Trophoblast cell (in vitro differentiated cells and primary cell): ENCODE data around the gene CYTH2.

Source experiments
- DNase-seq, 2 donors: peaks; one replicate each; pipeline ENCODE4 v3.0.0-alpha.2; 2016
- H2AFZ ChIP-seq: 2 replicates; pipeline ENCODE4 v1.6.1; 2013; ENCODE audit warnings: low read length, moderate library complexity, mild to moderate bottlenecking; ENCODE audit not compliant: insufficient read depth, poor library complexity
- H2AK5ac ChIP-seq: 2 replicates; pipeline ENCODE4 v1.6.1; 2013; ENCODE audit warnings: mild to moderate bottlenecking, low read length
- H2BK120ac ChIP-seq: 2 replicates; pipeline ENCODE4 v1.6.1; 2013; ENCODE audit warnings: low read length, mild to moderate bottlenecking, moderate library complexity; ENCODE audit not compliant: insufficient read depth, poor library complexity
- H2BK12ac ChIP-seq: 2 replicates; pipeline ENCODE4 v1.6.1; 2013; ENCODE audit warnings: mild to moderate bottlenecking, low read length, moderate library complexity
- H2BK5ac ChIP-seq: 2 replicates; pipeline ENCODE4 v1.6.1; 2013; ENCODE audit warnings: low read length, low read depth, moderate library complexity, mild to moderate bottlenecking; ENCODE audit not compliant: poor library complexity
- H3K14ac ChIP-seq: 2 replicates; pipeline ENCODE4 v1.6.1; 2013; ENCODE audit warnings: mild to moderate bottlenecking, low read length
- H3K18ac ChIP-seq: 2 replicates; pipeline ENCODE4 v1.6.1; 2013; ENCODE audit warnings: mild to moderate bottlenecking, low read length
- H3K23ac ChIP-seq: 2 replicates; pipeline ENCODE4 v1.6.1; 2013; ENCODE audit warnings: low read length
- H3K27ac ChIP-seq: 2 replicates; pipeline ENCODE4 v1.5.1; 2013; ENCODE audit warnings: low read depth, mild to moderate bottlenecking, inconsistent platforms, low read length, moderate library complexity
- H3K27me3 ChIP-seq: 2 replicates; pipeline ENCODE4 v1.6.1; 2013; ENCODE audit warnings: inconsistent platforms, mild to moderate bottlenecking, low read length, moderate library complexity; ENCODE audit not compliant: insufficient read depth
- H3K36me3 ChIP-seq, 2 experiments: 1 replicate in 1 of 2; 2 replicates in 1 of 2; pipeline ENCODE4 v1.6.1; 2013; ENCODE audit warnings: low read length in 2 of 2, mild to moderate bottlenecking in 2 of 2, moderate library complexity in 1 of 2; ENCODE audit not compliant: insufficient read depth in 2 of 2, control insufficient read depth in 1 of 2
- H3K4ac ChIP-seq: 2 replicates; pipeline ENCODE4 v1.6.1; 2013; ENCODE audit warnings: low read depth, mild to moderate bottlenecking, low read length, moderate library complexity
- H3K4me1 ChIP-seq, 2 experiments: 1 replicate in 1 of 2; 2 replicates in 1 of 2; pipeline ENCODE4 v1.6.1; 2013; ENCODE audit warnings: low read length in 2 of 2, mild to moderate bottlenecking in 2 of 2, moderate library complexity in 1 of 2; ENCODE audit not compliant: insufficient read depth in 2 of 2, control insufficient read depth in 1 of 2
- H3K4me2 ChIP-seq: 2 replicates; pipeline ENCODE4 v1.6.1; 2013; ENCODE audit warnings: inconsistent platforms, mild to moderate bottlenecking, low read length, moderate library complexity
- H3K4me3 ChIP-seq: 2 replicates; pipeline ENCODE4 v1.5.1; 2013; ENCODE audit warnings: mild to moderate bottlenecking, low read depth, low read length, inconsistent platforms
- H3K79me1 ChIP-seq: one replicate; pipeline ENCODE4 v1.6.1; 2013; ENCODE audit warnings: low read length
- H3K79me2 ChIP-seq: 2 replicates; pipeline ENCODE4 v1.6.1; 2013; ENCODE audit warnings: low read length, mild to moderate bottlenecking; ENCODE audit not compliant: control insufficient read depth, insufficient read depth, poor library complexity
- H3K9ac ChIP-seq: 2 replicates; pipeline ENCODE4 v1.6.1; 2013; ENCODE audit warnings: mild to moderate bottlenecking, low read length
- H3K9me3 ChIP-seq: 2 replicates; pipeline ENCODE4 v1.6.1; 2013; ENCODE audit warnings: low read depth, mild to moderate bottlenecking, control low read depth, inconsistent platforms, low read length; ENCODE audit not compliant: insufficient read depth
- H4K12ac ChIP-seq: 2 replicates; pipeline ENCODE4 v1.6.1; 2013; ENCODE audit warnings: low read depth, mild to moderate bottlenecking, low read length, moderate library complexity
- H4K8ac ChIP-seq: 2 replicates; pipeline ENCODE4 v1.6.1; 2013; ENCODE audit warnings: low read depth, mild to moderate bottlenecking, low read length, moderate library complexity
- H4K91ac ChIP-seq: one replicate; pipeline ENCODE4 v1.6.1; 2013; ENCODE audit warnings: low read depth, mild to moderate bottlenecking, low read length, moderate library complexity
- WGBS: extraction: QIAGEN DNeasy Blood & Tissue Kit; methylation state at CpG from one replicate; pipeline ENCODE4 v1.1.7; 2013; ENCODE audit warnings: missing lambda C conversion rate; ENCODE audit not compliant: insufficient read length, insufficient coverage; ENCODE audit errors: extremely low coverage; 5-methylcytosine and 5-hydroxymethylcytosine counted together

CYTH2 gene

DNA sequence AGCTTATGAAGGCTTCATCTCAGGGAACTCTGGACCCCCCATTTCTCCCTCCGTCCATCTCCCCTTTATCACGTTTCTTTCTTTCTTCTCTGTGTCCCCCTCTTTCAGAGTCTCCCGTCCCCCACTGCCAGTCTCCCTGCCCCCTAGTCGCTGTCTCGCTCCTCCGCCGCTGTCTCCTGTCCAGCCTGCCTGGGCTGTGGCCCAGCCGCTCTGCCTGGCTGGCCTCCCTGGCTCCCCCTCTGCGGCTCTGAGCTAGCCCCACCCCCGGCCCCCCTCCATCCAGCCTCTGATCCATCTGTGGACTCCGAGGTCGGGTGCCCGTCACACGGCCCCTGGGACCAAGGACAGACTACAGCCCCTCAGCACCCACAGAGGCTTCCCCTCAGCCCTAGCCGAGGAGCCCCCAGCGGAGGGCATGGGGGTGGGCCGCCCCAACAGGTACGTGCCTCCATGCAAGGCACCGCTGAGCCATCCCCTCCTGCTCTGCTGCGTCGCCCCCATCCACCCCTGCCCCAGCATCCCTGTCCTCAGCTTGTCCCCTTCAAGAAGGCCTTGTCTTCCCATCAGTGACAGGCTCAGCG lies 14.9 kb upstream of the CYTH2 start:
- peaks cover 68 to 69% of the 10 kb centered on the region in 2 experiments for H3K36me3 ChIP-seq
- no peak overlapping the region for H3K27ac ChIP-seq
- no peak overlapping the region for H3K18ac ChIP-seq
- H2AFZ ChIP-seq = no peak overlapping the region
- no peak overlapping the region for H3K23ac ChIP-seq
- no CpG with 5 or more reads among the region's 22 CpGs for WGBS
- H3K79me1 ChIP-seq = no peaks in the 10 kb centered on the region
- no peak for DNase-seq
- H3K27me3 ChIP-seq = no peaks in the 10 kb centered on the region
- no peak overlapping the region for H3K9ac ChIP-seq
- no peak overlapping the region for H3K14ac ChIP-seq
- peaks cover 2% of the 10 kb centered on the region for H3K9me3 ChIP-seq
- H4K8ac ChIP-seq = no peak overlapping the region
- H4K12ac ChIP-seq = no peak overlapping the region
- no peaks in the 10 kb centered on the region for H3K79me2 ChIP-seq
- no peak overlapping the region for H2AK5ac ChIP-seq
- no peaks in the 10 kb centered on the region for H3K4me1 ChIP-seq
- no peak overlapping the region for H4K91ac ChIP-seq
- H2BK120ac ChIP-seq = no peak overlapping the region
- no peak overlapping the region for H2BK12ac ChIP-seq
- H3K4me2 ChIP-seq = no peak overlapping the region
- no peak overlapping the region for H2BK5ac ChIP-seq
- H3K4me3 ChIP-seq = no peak overlapping the region
- H3K4ac ChIP-seq = no peak overlapping the region

DNA sequence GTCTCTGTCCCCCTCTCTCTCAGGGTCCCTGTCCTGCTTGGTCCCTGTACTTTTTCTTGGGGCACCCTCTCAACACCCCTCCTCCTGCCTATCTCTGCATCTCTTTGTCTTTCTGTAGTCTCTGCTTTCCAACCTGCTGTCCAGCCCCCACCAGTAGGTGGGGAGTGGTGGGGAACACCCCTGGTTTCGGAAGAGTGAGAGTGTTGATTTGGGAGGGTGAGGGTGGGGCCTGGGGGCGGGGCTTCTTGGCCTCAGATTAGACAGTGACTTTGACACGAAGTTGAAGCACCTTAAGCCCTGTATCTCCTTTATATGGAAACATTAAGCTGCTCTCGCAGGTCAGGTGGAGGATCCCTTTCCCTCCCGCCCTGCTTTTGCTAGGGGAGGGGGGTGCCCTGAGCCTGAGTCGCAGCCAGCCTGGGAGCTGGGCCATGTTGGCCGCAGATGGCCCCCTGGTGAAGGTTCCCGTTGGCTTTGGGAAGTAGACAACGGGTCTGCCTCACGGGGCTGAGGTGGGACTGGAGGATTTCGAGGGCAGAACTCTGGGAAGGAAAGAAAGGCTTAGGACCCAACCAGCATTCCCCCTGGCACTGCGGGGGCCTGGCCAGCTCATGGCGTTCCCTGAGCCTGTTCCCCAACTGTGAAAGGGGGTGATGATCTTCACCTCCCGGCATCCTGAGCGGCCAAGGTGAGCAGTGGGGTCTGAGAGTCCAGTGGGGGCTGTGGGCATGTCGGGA lies 13.8 kb upstream of the CYTH2 start, which contains the start of gene KCNJ14:
Gene KCNJ14, plus strand, starts transcription at position 404 of the 737 bp plus-strand sequence. CDS start 6,151 bp downstream, outside the sequence.
- Histone ChIP-seq H3K27ac (no peak within 1 kb of the TSS), H3K4me2 (no peak within 1 kb of the TSS), H3K4ac (no peak within 1 kb of the TSS), H3K36me3 (peaks cover 57 to 58% of the 10 kb centered on the region in 2 experiments), H4K12ac (no peak within 1 kb of the TSS), H2AK5ac (no peak within 1 kb of the TSS), H3K14ac (no peak within 1 kb of the TSS), H2BK120ac (no peak within 1 kb of the TSS), H2AFZ (no peak within 1 kb of the TSS), H3K18ac (no peak within 1 kb of the TSS), H2BK5ac (no peak within 1 kb of the TSS), H3K23ac (no peak within 1 kb of the TSS), H3K79me2 (no peaks in the 10 kb centered on the region), H3K79me1 (no peaks in the 10 kb centered on the region), H4K91ac (no peak within 1 kb of the TSS), H3K9ac (no peak within 1 kb of the TSS), H3K9me3 (peaks cover 2% of the 10 kb centered on the region), H3K27me3 (no peaks in the 10 kb centered on the region), H3K4me1 (no peaks in the 10 kb centered on the region), H3K4me3 (no peak within 1 kb of the TSS), H4K8ac (no peak within 1 kb of the TSS), H2BK12ac (no peak within 1 kb of the TSS)
- no peak for DNase-seq
- WGBS = no CpG with 5 or more reads among the region's 16 CpGs

DNA sequence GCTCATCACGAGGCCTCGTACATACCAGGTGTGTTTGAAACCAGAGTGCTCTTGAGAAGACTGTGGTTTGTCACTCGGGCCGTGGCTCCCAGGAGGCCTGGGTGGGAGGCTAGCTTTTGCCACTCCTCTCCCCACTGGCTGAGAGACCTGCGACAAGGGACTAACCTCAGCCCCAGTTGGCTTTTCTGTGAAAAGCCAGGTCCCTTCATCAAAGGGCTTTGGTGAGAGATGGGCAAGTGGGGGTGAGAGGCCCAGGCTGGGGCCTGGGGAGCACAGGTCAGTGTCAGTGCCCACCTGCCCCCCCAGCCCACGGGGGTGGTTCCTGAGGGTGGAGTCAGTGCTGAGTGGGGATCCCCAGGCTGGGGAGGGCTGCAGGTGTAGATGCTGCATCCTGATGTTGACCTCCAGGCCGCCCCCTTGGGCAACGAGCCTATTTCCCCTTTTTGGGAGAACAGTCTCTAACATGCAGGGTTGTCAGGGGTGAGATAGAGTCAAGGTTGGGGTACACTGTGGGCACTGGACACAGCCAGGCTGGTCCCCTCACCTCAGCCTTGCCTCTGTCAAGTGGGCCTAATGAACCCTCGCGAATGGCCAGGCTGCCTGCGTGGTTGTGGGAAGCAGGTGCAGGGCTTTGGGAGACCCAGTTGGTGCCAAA lies 13.1 kb upstream of the CYTH2 start:
- Histone ChIP-seq H3K4me3 (no peak overlapping the region), H3K36me3 (peaks cover 50 to 51% of the 10 kb centered on the region in 2 experiments), H3K9me3 (peaks cover 2% of the 10 kb centered on the region), H3K14ac (no peak overlapping the region), H3K79me1 (no peaks in the 10 kb centered on the region), H2AFZ (no peak overlapping the region), H3K23ac (no peak overlapping the region), H2BK5ac (no peak overlapping the region), H3K4ac (no peak overlapping the region), H4K8ac (no peak overlapping the region), H3K4me1 (no peaks in the 10 kb centered on the region), H2AK5ac (no peak overlapping the region), H3K18ac (no peak overlapping the region), H2BK12ac (no peak overlapping the region), H2BK120ac (no peak overlapping the region), H3K27ac (no peak overlapping the region), H4K91ac (no peak overlapping the region), H3K9ac (no peak overlapping the region), H3K27me3 (no peaks in the 10 kb centered on the region), H3K79me2 (no peaks in the 10 kb centered on the region), H4K12ac (no peak overlapping the region), H3K4me2 (no peak overlapping the region)
- DNase-seq = no peak
- no CpG with 5 or more reads among the region's 11 CpGs for WGBS

DNA sequence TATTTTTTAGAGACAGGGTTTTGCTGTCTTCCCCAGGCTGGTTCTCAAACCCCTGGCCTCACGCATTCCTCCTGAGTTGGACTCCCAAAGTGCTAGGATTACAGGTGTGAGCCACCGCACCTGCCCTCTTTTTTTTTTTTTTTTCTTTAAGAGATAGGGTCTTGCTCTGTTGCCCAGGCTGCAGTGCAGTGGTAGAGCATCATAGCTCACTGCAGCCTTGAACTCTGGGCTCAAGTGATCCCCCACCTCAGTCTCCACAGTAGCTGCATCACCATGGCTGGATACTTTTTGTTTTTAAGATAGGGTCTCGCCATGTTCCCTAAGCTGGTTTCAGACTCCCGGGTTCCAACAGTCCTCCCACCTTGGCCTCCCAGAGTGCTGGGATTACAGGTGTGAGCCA lies 12.3 kb upstream of the CYTH2 start:
- WGBS = no CpG with 5 or more reads among the region's 4 CpGs
- no peak overlapping the region for H3K4ac ChIP-seq

More for the DNA sequence above, 12.3 kb upstream of the CYTH2 start:
- no peaks in the 10 kb centered on the region for H3K79me2 ChIP-seq
- H3K4me3 ChIP-seq = no peak overlapping the region
- H3K36me3 ChIP-seq = peaks cover 42 to 44% of the 10 kb centered on the region in 2 experiments
- H3K4me1 ChIP-seq = peaks cover 0 to 2% of the 10 kb centered on the region in 2 experiments
- H3K18ac ChIP-seq = no peak overlapping the region
- H3K27me3 ChIP-seq = no peaks in the 10 kb centered on the region
- no peak overlapping the region for H3K4me2 ChIP-seq
- H2AK5ac ChIP-seq = no peak overlapping the region
- H4K8ac ChIP-seq = no peak overlapping the region
- H2BK5ac ChIP-seq = no peak overlapping the region
- peaks cover 2% of the 10 kb centered on the region for H3K9me3 ChIP-seq
- no peak for DNase-seq
- no peak overlapping the region for H3K9ac ChIP-seq
- H3K79me1 ChIP-seq = no peaks in the 10 kb centered on the region
- H3K23ac ChIP-seq = no peak overlapping the region
- H3K14ac ChIP-seq = no peak overlapping the region
- no peak overlapping the region for H4K91ac ChIP-seq
- H3K27ac ChIP-seq = no peak overlapping the region
- no peak overlapping the region for H2BK12ac ChIP-seq
- H2AFZ ChIP-seq = no peak overlapping the region
- no peak overlapping the region for H4K12ac ChIP-seq
- no peak overlapping the region for H2BK120ac ChIP-seq
